HG03139 (cell line): Measurements from ENCODE around the gene OR2L2.
"Not testable (repeated sequence)": the region's sequence is repeated elsewhere in the genome, so short reads cannot be mapped to it uniquely, and the experiment has no call there.

Source experiments
- ATAC-seq: cut with Tn5 transposase; IDR thresholded peaks from one replicate; pipeline ENCODE4 v1.9.1; 2021; ENCODE audit not compliant: unreplicated experiment

The OR2L2 gene, protein sequence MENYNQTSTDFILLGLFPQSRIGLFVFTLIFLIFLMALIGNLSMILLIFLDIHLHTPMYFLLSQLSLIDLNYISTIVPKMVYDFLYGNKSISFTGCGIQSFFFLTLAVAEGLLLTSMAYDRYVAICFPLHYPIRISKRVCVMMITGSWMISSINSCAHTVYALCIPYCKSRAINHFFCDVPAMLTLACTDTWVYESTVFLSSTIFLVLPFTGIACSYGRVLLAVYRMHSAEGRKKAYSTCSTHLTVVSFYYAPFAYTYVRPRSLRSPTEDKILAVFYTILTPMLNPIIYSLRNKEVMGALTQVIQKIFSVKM

GRCh38 chr1:248029770-248030169 is at the start of gene OR2L2:
Gene OR2L2, plus strand, starts transcription at chr1:248030070. Its CDS starts 8,198 bp downstream, at chr1:248038268.
- ATAC-seq: no peak

- no peak for ATAC-seq
Observed at GRCh38 chr1:247992986-247993385, 36.9 kb upstream of the OR2L2 start.

- ATAC-seq: no peak
Observed at GRCh38 chr1:247998811-247999210, 31.1 kb upstream of the OR2L2 start.

DNA sequence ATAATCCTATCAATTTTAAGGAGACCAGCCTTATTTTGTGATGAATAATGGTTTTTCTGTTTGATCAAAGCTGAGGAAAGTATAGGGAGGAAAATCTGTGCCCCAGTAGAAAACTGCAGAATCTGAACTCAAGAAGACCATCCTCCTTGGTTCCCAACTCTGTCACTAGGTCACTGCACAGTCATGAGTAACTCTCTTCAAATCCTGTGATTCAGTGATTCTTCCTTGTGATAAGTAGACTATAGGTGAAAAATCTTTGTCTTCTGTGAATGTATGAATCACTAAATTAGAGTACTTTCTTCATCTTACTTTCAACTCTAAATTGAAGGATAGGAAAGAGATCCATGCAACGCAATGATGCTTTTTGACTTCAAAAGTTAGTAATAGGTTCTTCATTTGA is 29.7 kb upstream of the OR2L2 start:
- ATAC-seq: no peak

DNA sequence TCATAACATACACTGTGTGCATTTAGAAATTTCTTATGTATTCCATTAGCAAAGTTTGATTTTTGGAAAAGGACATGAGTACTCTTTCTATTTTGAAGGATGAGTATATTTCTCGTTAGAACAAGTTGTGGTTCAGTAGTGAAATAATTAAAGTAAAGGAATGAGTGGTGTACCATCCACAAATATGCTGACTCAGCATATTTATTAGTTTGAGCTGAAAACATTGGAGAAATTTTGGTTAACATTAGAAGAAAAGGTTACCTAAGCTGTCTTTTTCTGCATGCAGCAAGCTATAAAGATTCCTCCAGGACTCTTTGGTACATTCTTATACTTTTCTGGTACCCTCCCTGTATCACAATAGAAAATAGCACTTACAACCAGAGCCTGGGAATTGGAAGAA is 22.1 kb upstream of the OR2L2 start:
- no peak for ATAC-seq

DNA sequence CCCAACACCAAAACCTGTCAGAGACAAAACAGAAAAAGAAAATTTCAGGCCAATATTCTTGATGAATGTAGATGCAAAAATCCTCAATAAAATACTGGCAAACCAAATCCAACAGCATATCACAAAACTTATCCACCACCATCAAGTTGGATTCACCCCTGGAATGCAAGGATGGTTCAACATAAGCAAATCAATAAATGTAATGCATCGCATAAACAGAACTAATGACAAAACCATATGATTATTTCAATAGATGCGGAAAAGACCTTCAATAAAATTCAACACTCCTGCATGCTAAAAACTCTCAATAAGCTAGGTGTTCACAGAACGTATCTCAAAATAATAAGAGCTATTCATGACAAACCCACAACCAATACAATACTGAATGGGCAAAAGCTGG is 20.2 kb upstream of the OR2L2 start:
- ATAC-seq: no peak

DNA sequence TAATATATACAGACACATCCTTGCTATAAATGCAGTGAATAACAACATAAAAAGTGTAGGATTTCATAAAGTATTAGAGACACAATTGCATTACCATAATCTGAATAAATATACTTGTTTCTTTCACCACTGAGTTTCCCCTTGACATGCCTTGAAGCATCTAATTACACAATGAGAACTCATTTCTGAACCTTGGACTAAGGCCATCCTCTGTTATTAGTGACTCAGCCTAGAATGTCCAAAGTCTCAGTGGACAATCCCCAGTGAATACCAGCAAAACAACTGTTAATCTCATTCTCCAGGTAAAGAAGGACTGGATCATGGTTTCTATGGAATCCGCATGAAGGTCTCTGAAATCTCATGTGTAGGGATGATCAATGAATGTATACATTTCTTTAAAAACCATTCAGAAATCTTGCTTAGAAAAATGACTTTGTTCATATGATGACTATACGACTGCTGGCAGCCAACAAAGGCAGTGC is 16.6 kb upstream of the OR2L2 start, which contains the start of gene OR2L5:
TSS of gene OR2L5 (plus strand) at position 432 of the 482 bp plus-strand sequence. CDS start 8,288 bp downstream, outside the sequence.
- ATAC-seq: no peak

DNA sequence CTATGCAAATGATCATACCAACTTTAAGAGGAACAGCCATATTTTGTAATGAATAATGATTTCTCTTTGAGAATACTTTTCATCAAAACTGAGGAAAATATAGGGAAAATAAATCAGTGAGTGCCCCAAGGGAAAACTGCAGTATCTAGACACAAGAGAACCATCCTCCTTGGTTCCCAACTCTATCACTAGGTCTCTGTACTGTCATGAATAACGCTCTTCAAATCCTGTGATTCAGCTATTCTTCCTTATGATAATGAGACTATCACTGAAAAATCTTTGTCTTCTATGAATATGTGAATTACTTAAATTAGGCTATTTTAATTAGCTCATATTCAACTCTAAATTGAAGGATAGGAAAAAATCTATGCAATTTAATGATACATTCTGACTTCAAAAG is 14.1 kb upstream of the OR2L2 start:
- no peak for ATAC-seq

DNA sequence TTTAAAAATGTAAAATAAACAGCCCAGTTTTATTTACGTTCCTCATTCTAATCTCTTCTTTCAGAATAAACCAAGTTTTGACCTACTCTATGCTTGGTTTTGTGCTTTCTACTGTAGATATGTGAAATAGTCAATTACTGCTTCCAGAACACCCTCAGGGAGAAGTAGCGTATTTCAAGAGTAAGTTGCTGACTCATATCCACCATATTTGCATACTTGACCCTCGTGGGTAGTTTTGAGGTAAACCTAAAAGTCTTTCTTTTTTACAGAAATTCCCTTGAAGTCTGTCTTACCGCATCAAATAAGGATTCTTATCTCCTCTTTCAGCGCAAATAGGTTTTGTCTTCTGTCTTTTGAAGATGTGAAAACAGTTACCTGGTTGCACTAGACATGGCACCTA is 15.3 kb downstream of the OR2L2 start:
- no peak for ATAC-seq

DNA sequence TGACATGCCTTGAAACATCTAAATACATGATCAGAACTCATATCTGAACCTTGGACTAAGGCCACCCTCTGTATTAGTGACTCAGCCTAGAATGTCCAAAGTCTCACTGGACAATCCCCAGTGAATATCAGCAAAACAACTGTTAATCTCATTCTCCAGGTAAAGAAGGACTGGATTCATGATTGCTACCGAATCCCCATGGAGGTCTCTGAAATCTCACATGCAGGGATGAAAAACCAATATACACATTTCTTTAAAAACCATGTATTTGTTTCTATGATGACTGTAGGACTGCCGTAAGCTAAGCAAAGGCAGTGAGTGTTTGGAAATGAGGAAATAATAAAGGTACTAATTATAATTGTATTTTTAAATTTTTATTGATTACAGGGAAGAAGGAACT is 16.7 kb downstream of the OR2L2 start, which contains the start of gene OR2L3:
TSS of gene OR2L3 (plus strand) at position 301 of the 400 bp plus-strand sequence. CDS start 13,846 bp downstream, outside the sequence.
- no peak for ATAC-seq

DNA sequence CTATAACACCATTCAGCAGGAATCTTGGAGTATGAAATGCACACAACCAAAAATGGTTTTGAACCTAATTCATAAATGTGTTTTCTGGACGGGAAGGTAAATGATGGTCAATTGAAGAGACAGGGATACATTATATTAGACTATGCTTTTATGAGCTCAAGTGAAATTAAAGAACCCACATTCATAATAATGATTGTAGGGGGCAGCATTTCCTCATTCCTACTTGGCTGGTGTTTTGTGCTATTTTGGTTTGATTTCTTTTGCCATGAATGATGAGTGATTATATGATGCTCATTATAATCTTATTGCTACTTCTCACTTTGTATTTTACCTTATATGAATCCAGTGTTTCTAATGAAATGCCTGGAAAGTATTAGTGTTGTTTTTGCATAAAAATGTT is 17.1 kb downstream of the OR2L2 start:
- ATAC-seq: no peak

GRCh38 chr1:248054671-248055070 is 24.8 kb downstream of the OR2L2 start:
- ATAC-seq: no peak

DNA sequence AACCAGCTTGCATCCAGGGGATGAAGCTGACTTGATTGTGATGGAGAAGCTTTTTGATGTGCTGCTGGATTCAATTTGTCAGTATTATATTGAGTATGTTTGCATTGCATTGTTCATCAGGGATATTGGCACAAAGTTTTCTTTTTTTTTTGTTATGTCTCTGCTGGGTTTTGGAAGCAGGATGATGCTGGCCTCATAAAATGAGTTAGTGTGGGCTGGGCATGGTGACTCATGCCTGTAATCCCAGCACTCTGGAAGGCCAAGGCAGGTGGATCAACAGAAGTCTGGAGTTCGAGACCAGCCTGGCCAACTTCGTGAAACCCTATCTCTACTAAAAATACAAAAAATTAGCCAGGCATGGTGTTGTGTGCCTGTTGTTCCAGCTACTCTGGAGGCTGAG is 25.4 kb downstream of the OR2L2 start:
- ATAC-seq: no peak

DNA sequence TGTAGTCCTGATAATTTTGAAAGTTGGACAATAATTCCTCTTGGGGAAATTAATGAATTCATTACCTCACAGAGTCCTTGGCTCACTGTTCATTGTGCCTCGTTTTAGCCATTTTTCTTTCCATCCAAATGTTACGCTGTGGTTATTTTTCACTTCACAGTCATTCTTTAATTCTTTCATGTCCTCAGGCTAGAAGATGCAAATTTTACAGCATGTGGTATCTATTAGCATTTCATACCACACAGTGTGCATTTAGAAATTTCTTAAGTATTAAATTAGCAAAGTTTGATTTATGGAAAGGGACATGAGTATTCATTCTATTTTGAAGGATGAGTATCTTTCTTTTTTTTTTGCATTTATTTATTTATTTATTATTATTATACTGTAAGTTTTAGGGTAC is 35.2 kb downstream of the OR2L2 start:
- ATAC-seq: no peak

- ATAC-seq: no peak
Observed at GRCh38 chr1:248065604-248066003, 35.7 kb downstream of the OR2L2 start.

- ATAC-seq: not testable (repeated sequence)
Observed at GRCh38 chr1:248083864-248084263, 54.0 kb downstream of the OR2L2 start.
